Activated naive CD4-positive, alpha-beta T cell treated with anti-CD3 and anti-CD28 coated beads for 36 hours (primary cell): ENCODE measurements around the gene TMEM272. TPM values are rescaled to one million over a fixed set of nuclear protein-coding genes. Genes with fewer than 3 reads are reported as not detected.

Experiments used
- CTCF ChIA-PET: fragments of 350-600 bp; sonication (Branson Sonifier 250); formaldehyde crosslinking; loops from one replicate; lab custom pipeline; 2021; ENCODE audit warnings: antibody characterized with exemption; lab: Charles Lee
- DNase-seq: peaks from one replicate; pipeline ENCODE4 v3.0.0-alpha.2; 2020
- H3K27ac Mint-ChIP-seq: one replicate; pipeline ENCODE4 v1.8.0; 2021; ENCODE audit warnings: mild to moderate bottlenecking, mixed read lengths
- H3K27me3 Mint-ChIP-seq: one replicate; pipeline ENCODE4 v1.8.0; 2021; ENCODE audit warnings: low read depth, mixed read lengths
- H3K36me3 Mint-ChIP-seq: one replicate; pipeline ENCODE4 v1.8.0; 2021; ENCODE audit warnings: low read depth, mixed read lengths
- H3K4me1 Mint-ChIP-seq: one replicate; pipeline ENCODE4 v1.8.0; 2021; ENCODE audit warnings: low read depth, mixed read lengths
- H3K4me3 Mint-ChIP-seq: one replicate; pipeline ENCODE4 v1.8.0; 2021; ENCODE audit warnings: mild to moderate bottlenecking, moderate library complexity, mixed read lengths
- H3K9me3 Mint-ChIP-seq: one replicate; pipeline ENCODE4 v1.8.0; 2021; ENCODE audit warnings: mixed read lengths
- intact Hi-C: fragments of 100-400 bp; cut with micrococcal nuclease; formaldehyde crosslinking; loops from one replicate; pipeline ENCODE4 v1.15.1; 2023
- total RNA-seq, 2 experiments: library from RNA; stranded (reverse); gene quantifications; one replicate each; pipeline ENCODE4 v1.2.3, GENCODE V29; 2021

The TMEM272 gene
- total RNA-seq, 2 experiments from 2014 or later = 0.41 to 0.42 TPM

DNA sequence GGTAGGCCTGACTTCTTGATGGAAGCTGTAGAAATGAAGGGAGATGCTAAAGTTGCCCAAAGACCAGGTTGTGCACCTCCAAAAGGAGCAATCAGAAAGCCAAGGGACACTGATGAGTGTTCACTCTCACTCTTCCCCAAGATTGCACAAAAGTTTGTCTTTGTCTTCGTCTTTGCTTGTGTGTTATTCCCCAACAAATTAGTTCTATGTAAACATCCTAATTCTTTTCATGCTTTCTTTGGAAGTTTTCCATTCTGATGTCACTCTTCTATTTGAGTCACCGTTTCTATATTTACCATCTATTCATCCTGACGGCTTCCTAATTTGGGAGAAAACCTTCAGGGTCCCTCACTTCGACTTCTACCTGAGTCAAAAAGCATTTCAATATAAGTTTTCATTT lies 3.7 kb upstream of the TMEM272 start:
- Mint-ChIP-seq H3K36me3 (no peaks in the 10 kb centered on the region), H3K27me3 (peaks cover 11% of the 10 kb centered on the region), H3K27ac (no peak overlapping the region), H3K4me1 (peaks cover 17% of the 10 kb centered on the region), H3K4me3 (no peak overlapping the region), H3K9me3 (no peaks in the 10 kb centered on the region)
- DNase-seq = no peak
- intact Hi-C loops = loop anchor here (1.0 kb wide), 1 partner anchor 33 kb away; no protein-coding TSS in a partner anchor
- CTCF ChIA-PET = interaction anchor here (0.5 to 2.4 kb wide), 11 partner anchors 10 to 348 kb away, joined by 3 to 42 read pairs (median 4); no protein-coding TSS in a partner anchor

- CTCF ChIA-PET = interaction anchor here (0.9 to 2.6 kb wide), 6 partner anchors 9 to 280 kb away, joined by 3 to 34 read pairs (median 4); no protein-coding TSS in a partner anchor
- no peak for DNase-seq
- intact Hi-C loops = no loop called here
- no peak overlapping the region for H3K27ac Mint-ChIP-seq
- H3K9me3 Mint-ChIP-seq = no peaks in the 10 kb centered on the region
- no peak overlapping the region for H3K4me3 Mint-ChIP-seq
- peaks cover 7% of the 10 kb centered on the region for H3K27me3 Mint-ChIP-seq
- H3K36me3 Mint-ChIP-seq = no peaks in the 10 kb centered on the region
- H3K4me1 Mint-ChIP-seq = peaks cover 17% of the 10 kb centered on the region
These were observed 1.8 kb upstream of the TMEM272 start for GRCh38 chr13:51846756-51847155.

DNA sequence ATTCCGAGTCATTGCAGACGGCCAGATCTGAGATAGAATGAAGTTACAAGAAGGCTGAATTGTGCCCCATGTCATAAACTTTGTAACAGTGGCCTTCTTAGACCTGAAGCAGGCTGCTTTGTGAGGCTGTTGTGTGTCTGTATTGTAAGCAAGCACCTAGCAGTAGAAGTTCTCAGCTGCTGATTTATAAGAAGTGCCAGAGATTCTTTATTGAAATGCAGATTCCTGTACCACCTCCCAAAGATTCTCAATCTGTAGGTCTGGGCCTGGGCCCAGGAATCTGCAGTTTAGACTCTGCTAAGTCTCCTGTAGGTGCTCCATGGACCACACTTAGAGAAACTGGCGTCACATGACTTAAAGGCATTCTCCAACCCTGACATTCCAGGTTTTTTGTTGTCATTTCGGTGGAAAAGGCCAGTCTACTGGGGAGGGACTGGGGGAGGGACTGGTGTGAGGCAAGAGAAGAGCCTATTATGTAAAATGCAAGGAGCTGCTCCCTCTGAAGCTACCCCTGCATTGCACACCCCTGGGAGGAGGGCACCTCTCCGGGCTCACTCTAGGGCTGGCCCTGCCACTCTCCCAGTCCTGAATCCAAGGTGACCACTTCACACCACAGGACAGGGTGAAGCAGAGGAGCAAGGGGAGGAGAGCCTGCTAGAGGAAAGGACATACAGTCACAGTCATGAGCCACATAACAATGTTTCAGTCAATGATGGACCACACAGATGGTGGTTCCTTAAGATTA lies 769 bp upstream of the TMEM272 start:
- CTCF ChIA-PET = interaction anchor here (0.8 to 3.2 kb wide), 12 partner anchors 8 to 281 kb away, joined by 3 to 34 read pairs (median 4); no protein-coding TSS in a partner anchor
- Mint-ChIP-seq H3K27me3 (peaks cover 6% of the 10 kb centered on the region), H3K4me1 (peaks cover 17% of the 10 kb centered on the region), H3K27ac (no peak overlapping the region), H3K9me3 (no peaks in the 10 kb centered on the region), H3K4me3 (peak overlapping the region; percentile 47), H3K36me3 (no peaks in the 10 kb centered on the region)
- DNase-seq = no peak
- intact Hi-C loops = loop anchor here (1.0 kb wide), 1 partner anchor 282 kb away; no protein-coding TSS in a partner anchor

GRCh38 chr13:51843529-51843928 lies 1.4 kb downstream of the TMEM272 start:
- H3K4me3 Mint-ChIP-seq = no peak overlapping the region
- H3K4me1 Mint-ChIP-seq = peaks cover 13% of the 10 kb centered on the region
- H3K27ac Mint-ChIP-seq = no peak overlapping the region
- no peaks in the 10 kb centered on the region for H3K9me3 Mint-ChIP-seq
- no peak for DNase-seq
- CTCF ChIA-PET = interaction anchor here (1.1 to 3.2 kb wide), 4 partner anchors 8 to 29 kb away, joined by 3 to 33 read pairs (median 10); no protein-coding TSS in a partner anchor
- H3K27me3 Mint-ChIP-seq = peaks cover 6% of the 10 kb centered on the region
- intact Hi-C loops = no loop called here
- no peaks in the 10 kb centered on the region for H3K36me3 Mint-ChIP-seq

- H3K36me3 Mint-ChIP-seq = no peaks in the 10 kb centered on the region
- H3K27ac Mint-ChIP-seq = no peak overlapping the region
These were observed 3.2 kb downstream of the TMEM272 start for GRCh38 chr13:51841732-51842131.

DNA sequence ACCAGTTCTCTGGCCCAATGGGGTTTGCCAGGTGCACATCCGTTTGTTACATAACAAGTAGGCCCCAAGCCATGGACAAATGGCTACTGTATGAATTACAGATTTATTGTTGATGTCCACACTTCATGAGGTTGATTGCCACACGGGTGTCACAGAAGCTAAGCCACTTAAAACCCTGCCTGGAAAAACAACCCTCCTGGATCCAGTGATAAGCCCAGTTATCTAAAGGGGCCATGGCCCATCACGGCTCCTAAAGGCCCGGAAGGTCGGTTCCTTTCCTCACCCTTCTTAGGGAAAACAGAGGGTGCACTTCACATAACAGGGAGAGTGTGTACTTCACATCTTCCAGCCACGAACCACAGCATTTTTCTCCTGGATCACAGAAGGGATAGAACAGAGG lies 4.1 kb downstream of the TMEM272 start:
- H3K36me3 Mint-ChIP-seq = no peaks in the 10 kb centered on the region
- intact Hi-C loops = no loop called here
- peaks cover 6% of the 10 kb centered on the region for H3K27me3 Mint-ChIP-seq
- H3K27ac Mint-ChIP-seq = no peak overlapping the region
- DNase-seq = no peak
- no peaks in the 10 kb centered on the region for H3K9me3 Mint-ChIP-seq
- H3K4me1 Mint-ChIP-seq = peaks cover 29% of the 10 kb centered on the region
- CTCF ChIA-PET = interaction anchor here (0.6 to 1.3 kb wide), 3 partner anchors 8 to 26 kb away, joined by 3 read pairs; no protein-coding TSS in a partner anchor
- H3K4me3 Mint-ChIP-seq = no peak overlapping the region

More at GRCh38 chr13:51841732-51842131, 3.2 kb downstream of the TMEM272 start:
- peaks cover 6% of the 10 kb centered on the region for H3K27me3 Mint-ChIP-seq
- H3K4me1 Mint-ChIP-seq = peaks cover 27% of the 10 kb centered on the region
- intact Hi-C loops = no loop called here
- no peak for DNase-seq
- no peaks in the 10 kb centered on the region for H3K9me3 Mint-ChIP-seq
- H3K4me3 Mint-ChIP-seq = no peak overlapping the region
- CTCF ChIA-PET = interaction anchor here (0.9 to 1.3 kb wide), 2 partner anchors 9 to 26 kb away, joined by 3 read pairs; no protein-coding TSS in a partner anchor

- H3K27ac Mint-ChIP-seq = no peak overlapping the region
- DNase-seq = no peak
- H3K4me1 Mint-ChIP-seq = peaks cover 23% of the 10 kb centered on the region
- no peaks in the 10 kb centered on the region for H3K36me3 Mint-ChIP-seq
- H3K4me3 Mint-ChIP-seq = no peak overlapping the region
- H3K9me3 Mint-ChIP-seq = no peaks in the 10 kb centered on the region
- CTCF ChIA-PET = interaction anchor here (1.1 to 3.1 kb wide), 4 partner anchors 8 to 25 kb away, joined by 3 to 29 read pairs (median 4); no protein-coding TSS in a partner anchor
- intact Hi-C loops = no loop called here
- peaks cover 4% of the 10 kb centered on the region for H3K27me3 Mint-ChIP-seq
These were observed 5.1 kb downstream of the TMEM272 start for GRCh38 chr13:51839711-51840540.

DNA sequence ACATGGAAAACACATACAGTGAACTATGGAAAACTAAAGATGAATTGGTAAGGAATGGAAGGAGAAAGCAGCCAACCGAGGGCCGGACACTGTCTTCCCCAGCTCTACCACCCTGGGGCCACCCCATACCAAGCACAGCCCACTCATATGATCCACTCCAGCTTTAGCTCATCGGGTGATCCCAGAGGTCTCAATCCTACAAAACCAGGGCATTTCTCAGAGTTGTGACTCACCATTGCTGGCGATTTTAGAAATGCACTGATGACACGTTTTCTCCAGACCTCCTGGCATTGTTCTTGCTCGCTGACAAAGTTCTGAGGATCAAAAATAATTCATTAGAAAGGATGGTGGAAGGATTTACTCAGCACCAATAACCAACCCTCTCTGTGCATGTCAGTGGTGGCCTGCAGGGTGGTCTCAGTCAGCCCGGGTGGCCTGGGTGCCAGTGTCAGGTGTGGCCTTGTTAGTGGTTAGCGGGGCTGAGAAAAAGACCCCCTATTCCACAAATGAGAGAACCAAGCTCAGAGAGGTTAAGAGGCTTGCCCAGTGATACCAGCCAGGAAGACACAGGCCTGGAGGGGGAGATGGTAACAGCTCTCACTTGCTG lies 6.6 kb downstream of the TMEM272 start:
- peak; percentile 44 for DNase-seq
- H3K27ac Mint-ChIP-seq = no peak overlapping the region
- H3K36me3 Mint-ChIP-seq = no peaks in the 10 kb centered on the region
- H3K9me3 Mint-ChIP-seq = no peaks in the 10 kb centered on the region
- no peaks in the 10 kb centered on the region for H3K27me3 Mint-ChIP-seq
- intact Hi-C loops = no loop called here
- CTCF ChIA-PET = interaction anchor here (0.8 to 3.1 kb wide), 9 partner anchors 8 to 289 kb away, joined by 3 to 29 read pairs (median 4); no protein-coding TSS in a partner anchor
- no peak overlapping the region for H3K4me3 Mint-ChIP-seq
- peaks cover 17% of the 10 kb centered on the region for H3K4me1 Mint-ChIP-seq

DNA sequence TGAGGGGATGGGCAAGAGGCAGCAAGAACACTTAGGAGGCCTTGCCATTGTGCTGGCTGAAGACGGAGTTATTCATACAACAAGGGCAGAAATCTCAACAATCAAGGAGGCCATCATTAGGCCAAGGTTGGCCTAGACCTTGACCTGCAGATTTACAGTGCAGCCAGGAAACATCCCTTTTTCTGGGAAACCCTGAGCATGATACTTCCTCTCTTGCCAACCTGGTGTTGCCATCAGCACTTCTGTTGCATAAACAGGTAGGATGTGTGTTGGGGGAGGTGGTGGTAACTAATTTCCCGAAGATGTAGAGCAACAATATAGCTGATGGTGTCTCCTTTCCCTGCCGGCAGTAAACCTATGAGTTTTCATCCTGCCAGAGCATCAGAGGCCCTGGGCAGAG lies 8.0 kb downstream of the TMEM272 start:
- peaks cover 23% of the 10 kb centered on the region for H3K4me1 Mint-ChIP-seq
- no peak overlapping the region for H3K4me3 Mint-ChIP-seq
- no peak for DNase-seq
- no peaks in the 10 kb centered on the region for H3K9me3 Mint-ChIP-seq
- intact Hi-C loops = no loop called here
- H3K27me3 Mint-ChIP-seq = no peaks in the 10 kb centered on the region
- no peak overlapping the region for H3K27ac Mint-ChIP-seq
- CTCF ChIA-PET = interaction anchor here (0.6 to 3.1 kb wide), 4 partner anchors 9 to 210 kb away, joined by 3 to 29 read pairs (median 4); no protein-coding TSS in a partner anchor
- H3K36me3 Mint-ChIP-seq = no peaks in the 10 kb centered on the region

DNA sequence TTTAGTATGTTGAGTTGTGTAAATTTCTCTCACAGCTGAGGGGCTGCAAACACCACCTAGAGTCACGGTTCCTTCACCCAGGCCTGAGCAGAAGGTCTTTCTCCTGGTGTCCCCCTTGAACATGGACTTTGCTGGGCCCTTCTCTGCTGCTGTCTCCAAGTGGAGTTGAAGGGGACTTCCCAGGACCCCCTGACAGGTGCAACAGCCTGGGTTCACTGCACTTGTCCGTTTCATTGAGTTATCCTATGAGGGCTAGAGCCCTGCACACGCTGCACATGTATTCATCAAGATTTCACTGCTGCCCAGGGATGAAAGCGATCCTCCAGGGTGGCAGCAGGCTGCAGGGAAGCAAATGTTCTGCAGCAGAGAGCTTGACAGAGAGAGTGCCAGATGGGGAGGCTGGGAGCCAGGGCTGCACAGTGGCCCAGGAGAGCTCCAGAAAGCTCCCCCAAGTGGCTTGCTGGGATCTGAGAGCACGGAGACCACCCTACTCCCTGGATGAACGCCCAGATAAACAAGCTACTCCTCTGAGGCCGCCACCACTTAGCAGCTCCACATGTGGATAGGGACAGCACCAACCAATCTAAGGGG lies 10.3 kb downstream of the TMEM272 start:
- H3K36me3 Mint-ChIP-seq = no peaks in the 10 kb centered on the region
- intact Hi-C loops = no loop called here
- peaks cover 34% of the 10 kb centered on the region for H3K4me1 Mint-ChIP-seq

GRCh38 chr13:51833980-51834379 lies 11.0 kb downstream of the TMEM272 start:
- Mint-ChIP-seq H3K27ac (no peak overlapping the region), H3K4me3 (no peak overlapping the region), H3K36me3 (no peaks in the 10 kb centered on the region), H3K9me3 (no peaks in the 10 kb centered on the region), H3K27me3 (no peaks in the 10 kb centered on the region), H3K4me1 (peaks cover 41% of the 10 kb centered on the region)
- CTCF ChIA-PET = interaction anchor here (0.5 to 5.8 kb wide), 8 partner anchors 8 to 306 kb away, joined by 3 to 176 read pairs (median 6); partner anchors contain the start of gene TMEM272
- intact Hi-C loops = no loop called here
- no peak for DNase-seq

More for the DNA sequence above, 10.3 kb downstream of the TMEM272 start:
- CTCF ChIA-PET = interaction anchor here (0.5 to 5.8 kb wide), 8 partner anchors 8 to 549 kb away, joined by 3 to 176 read pairs (median 6); partner anchors contain the start of gene TMEM272
- no peak overlapping the region for H3K27ac Mint-ChIP-seq
- H3K4me3 Mint-ChIP-seq = no peak overlapping the region
- DNase-seq = no peak
- H3K27me3 Mint-ChIP-seq = no peaks in the 10 kb centered on the region
- no peaks in the 10 kb centered on the region for H3K9me3 Mint-ChIP-seq
